Measurements from ENCODE around the gene GNAI3. TPM values are rescaled to one million over a fixed set of nuclear protein-coding genes. Genes with fewer than 3 reads are reported as not detected.

GNAI3 gene
- total RNA-seq, 4 donors from 2014 or later: 7.4 to 9.8 (median 8.3) TPM

DNA sequence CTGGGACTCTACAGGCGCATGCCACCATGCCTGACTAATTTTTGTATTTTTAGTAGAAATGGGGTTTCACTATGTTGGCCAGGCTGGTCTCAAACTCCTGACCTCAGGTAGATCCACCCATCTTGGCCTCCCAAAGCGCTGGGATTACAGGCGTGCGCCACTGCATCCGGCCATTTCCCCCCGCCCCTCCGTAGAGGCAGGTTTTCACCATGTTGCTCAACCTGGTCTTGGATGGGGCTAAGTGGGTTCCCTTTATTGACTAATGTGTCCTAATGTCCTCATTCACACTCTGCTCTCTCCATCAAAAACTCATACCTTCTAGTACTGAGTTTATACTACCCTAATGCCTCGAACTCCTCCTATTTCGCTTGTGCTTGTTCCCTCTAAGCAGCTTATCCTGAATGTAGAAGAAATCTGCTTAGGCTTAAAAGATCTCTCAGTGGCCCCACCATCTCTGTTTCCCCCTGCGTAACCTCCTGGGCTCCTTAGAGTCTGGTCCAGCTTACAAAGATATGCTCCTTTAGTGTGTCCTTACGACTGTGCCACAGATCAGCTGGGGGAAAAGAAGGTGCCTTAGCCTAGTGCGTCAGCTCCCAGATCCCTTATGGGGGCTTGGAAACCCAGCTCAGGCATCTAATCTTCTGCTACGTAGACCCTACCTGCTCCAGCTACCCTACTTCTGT is 63.0 kb downstream of the GNAI3 start:
- TF ChIP-seq, protein P1, sequence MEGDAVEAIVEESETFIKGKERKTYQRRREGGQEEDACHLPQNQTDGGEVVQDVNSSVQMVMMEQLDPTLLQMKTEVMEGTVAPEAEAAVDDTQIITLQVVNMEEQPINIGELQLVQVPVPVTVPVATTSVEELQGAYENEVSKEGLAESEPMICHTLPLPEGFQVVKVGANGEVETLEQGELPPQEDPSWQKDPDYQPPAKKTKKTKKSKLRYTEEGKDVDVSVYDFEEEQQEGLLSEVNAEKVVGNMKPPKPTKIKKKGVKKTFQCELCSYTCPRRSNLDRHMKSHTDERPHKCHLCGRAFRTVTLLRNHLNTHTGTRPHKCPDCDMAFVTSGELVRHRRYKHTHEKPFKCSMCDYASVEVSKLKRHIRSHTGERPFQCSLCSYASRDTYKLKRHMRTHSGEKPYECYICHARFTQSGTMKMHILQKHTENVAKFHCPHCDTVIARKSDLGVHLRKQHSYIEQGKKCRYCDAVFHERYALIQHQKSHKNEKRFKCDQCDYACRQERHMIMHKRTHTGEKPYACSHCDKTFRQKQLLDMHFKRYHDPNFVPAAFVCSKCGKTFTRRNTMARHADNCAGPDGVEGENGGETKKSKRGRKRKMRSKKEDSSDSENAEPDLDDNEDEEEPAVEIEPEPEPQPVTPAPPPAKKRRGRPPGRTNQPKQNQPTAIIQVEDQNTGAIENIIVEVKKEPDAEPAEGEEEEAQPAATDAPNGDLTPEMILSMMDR (IDR thresholded peaks at IDR 0.05): no peak
- ATAC-seq (ENCODE audit: low FRiP score): no peak
- no peak for DNase-seq (ENCODE audit: low spot score)

DNA sequence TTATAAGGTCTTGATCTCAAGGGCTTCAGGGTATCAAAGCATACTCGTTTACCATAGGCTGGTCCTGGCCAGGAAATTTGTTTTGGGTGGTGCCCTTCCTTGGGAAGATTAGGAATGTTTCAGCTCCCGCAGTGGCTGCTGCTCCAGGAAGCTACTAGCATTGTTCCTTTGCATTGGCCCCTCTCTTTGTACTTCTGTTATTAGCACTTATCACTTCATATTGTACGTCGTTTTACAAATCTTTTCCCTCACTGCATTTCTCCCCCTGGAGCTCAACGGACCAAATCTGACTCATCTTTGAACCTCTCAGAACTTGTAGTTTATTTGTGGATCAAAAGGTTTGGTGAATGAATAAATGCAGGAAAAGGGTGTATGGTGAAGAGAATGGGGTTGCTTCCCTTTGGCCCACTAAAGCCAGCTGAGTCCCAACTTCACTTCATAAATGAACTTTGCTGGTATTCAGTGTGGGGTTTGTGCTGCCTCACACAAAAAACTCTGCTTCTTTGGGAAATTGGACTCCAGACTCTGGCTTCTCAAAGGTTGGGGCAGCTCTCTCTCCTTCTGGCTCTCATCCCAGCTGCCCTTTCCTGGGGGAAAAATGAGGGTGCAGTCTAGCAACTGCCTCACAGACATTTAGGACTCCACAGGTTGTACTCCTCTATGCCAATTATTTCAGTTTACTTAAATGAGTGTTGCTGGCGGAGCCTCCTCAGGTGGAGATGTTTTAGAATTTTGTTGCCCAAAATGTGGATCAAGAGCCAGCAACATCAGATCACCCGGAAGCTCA is 65.1 kb downstream of the GNAI3 start:
- ATAC-seq (ENCODE audit: low FRiP score) (no peak), DNase-seq (ENCODE audit: low spot score) (no peak)
- TF ChIP-seq, protein P1 (IDR thresholded peaks at IDR 0.05): no peak

DNA sequence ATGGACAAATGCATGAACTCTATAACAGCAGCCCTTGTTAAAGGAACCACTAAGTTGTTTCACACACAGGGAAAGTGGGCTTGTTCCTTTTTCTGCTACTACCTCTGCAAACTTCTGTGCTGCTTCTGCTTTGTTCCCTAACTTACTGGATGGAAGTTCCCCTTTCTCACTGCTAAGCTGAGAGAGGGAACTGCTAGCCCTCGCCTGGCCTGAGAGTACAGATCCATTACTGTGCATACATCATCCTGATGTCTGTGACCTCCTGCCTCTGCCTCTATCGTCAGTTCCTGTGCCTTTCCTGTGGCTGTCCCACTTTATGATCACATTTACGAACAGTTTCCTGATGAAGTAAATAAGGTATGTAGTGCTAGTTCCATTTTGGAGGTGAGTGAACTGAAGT is 67.5 kb downstream of the GNAI3 start:
- TF ChIP-seq, protein P1 (IDR thresholded peaks at IDR 0.05): no peak
- ATAC-seq (ENCODE audit: low FRiP score) (no peak), DNase-seq (ENCODE audit: low spot score) (no peak)

DNA sequence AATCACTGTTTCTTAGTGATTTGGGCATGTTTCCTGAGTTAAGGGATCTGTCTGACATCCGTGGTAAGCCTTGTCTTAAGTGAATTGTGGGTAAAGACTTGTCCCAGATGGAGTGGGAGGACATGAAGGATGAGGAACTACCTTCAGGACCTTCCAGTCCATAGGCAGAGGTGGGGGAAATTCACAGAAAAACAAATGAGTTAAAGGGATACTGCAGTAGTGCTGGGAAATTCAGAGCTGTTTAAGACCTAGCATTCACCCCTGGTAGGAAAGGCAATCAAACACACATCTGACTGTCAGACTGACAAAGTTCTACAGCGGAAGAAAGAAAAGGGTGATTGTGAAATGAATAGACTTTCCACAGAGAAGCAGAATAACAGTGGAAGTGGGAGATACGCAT is 68.0 kb downstream of the GNAI3 start:
- ATAC-seq (ENCODE audit: low FRiP score) (no peak), DNase-seq (ENCODE audit: low spot score) (no peak)
- TF ChIP-seq, protein P1 (IDR thresholded peaks at IDR 0.05): no peak

DNA sequence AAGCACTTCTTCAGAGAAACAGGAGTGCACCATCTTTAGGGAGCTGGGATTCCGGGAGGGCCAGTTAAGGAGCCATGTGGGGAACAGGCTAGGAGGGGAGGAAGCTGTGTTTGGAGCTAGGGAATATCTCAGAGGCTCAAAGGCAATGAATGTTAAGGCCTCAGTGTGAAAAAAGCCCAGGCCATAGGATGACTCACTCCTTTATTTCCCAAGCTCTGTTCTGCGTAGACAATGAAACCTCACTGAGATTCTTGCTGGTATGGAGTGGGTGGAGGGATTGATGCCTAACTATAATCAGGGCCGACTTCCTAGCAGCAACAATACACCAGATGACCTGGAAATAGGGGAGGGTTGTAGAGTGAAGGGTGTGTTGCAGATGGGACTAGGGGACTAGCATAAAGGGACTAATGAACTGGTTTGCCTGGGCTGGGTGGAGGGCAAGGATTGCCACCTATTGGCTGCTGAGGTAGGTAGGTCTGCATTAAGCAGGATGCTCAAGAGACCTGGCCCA is 68.9 kb downstream of the GNAI3 start:
- DNase-seq (ENCODE audit: low spot score) (no peak), ATAC-seq (ENCODE audit: low FRiP score) (peak; percentile 41)

DNA sequence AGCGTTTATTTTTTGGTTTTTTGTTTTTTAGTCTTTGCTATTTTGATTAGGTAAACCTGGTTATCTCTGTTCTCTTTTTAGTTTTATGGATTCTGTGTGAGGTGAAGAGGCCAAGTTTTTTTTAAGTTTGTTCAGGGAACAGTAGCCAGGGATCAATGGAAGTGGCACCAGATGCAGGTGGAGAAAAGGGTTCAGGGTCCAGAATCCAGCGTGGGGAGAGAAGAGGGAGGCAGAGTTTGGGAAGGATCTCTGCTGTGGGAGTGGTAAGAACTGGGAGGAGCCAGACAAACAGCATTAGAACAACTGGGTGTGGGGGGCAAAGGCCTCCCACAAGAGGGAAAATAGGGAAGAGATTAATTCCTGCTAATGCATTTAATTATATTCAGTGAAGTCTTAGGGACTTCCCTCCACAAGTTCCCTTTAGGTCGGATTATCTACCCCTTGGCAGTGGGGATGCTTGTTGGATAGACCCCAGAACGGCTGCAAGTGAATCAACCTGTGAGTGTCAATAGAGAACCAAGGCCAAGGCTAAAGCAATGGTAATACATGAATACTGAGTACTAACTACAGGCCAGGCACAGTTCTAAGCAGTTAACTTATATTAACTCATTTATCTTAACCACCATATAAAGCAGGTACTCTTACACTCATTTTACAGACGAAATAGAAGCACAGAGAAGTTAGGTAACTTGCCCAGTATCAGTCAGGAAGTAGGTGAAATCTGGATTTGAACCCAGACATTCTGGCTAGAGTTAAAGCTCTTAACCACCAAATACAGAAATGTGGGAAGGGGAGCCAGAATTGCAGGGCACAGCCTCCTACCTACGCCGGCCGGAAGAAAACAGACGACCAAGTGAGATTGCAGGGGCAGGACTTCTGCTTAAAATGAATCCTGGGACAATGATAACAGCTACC is 70.5 kb downstream of the GNAI3 start:
- DNase-seq (ENCODE audit: low spot score) (no peak), ATAC-seq (ENCODE audit: low FRiP score) (no peak)
- TF ChIP-seq, protein P1 (IDR thresholded peaks at IDR 0.05): no peak

More for the DNA sequence above, 68.9 kb downstream of the GNAI3 start:
- TF ChIP-seq, protein P1 (IDR thresholded peaks at IDR 0.05): no peak
